ENCODE measurements around the gene PAFAH2.

The PAFAH2 gene

GRCh38 chr1:26031196-26031595 is 33.3 kb upstream of the PAFAH2 start:
- no peak for DNase-seq (ENCODE audit: low read depth in 3 of 3)

- no peak for DNase-seq (ENCODE audit: low read depth in 3 of 3)
Observed at GRCh38 chr1:26029864-26030481, 32.1 kb upstream of the PAFAH2 start.

DNA sequence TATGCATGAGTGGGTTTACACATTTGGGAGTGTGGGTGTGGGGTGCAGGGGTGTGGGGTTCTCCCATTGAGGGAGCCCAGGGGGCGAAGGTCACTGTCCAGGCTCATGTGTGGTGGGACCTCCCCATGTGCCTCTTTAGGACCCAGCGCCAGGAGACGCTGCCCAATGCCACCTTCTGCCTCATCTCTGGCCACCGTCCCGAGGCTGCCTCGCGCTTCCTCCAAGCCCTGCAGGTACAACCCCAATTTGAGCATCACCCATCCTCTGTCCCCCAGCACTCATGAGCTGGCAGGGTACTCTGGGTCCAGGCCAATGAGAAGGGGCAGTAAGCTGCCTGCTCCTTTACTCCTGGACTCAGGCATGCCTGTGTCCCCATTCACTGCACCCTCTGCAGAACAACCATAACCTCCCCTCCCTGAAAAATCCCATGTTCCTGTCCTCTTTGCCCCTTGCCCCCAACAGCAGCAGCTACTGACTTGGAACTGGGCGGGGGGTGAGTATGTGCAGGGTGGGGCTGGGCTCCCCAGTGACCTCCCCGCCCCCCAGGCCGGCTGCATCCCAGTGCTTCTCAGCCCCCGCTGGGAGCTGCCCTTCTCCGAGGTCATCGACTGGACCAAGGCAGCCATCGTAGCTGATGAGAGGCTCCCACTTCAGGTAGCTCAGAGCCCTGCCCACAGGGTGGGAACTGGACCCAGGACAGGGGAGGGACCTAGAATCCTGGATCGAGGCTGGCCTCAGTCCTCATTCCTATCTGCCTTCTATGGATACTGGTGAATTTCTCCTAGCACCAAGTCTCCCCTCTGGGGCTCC is 31.4 kb upstream of the PAFAH2 start:
- no peak for DNase-seq (ENCODE audit: low read depth in 3 of 3)

- DNase-seq (ENCODE audit: low read depth in 3 of 3): no peak
Observed at GRCh38 chr1:26028490-26028980, 30.7 kb upstream of the PAFAH2 start.

DNA sequence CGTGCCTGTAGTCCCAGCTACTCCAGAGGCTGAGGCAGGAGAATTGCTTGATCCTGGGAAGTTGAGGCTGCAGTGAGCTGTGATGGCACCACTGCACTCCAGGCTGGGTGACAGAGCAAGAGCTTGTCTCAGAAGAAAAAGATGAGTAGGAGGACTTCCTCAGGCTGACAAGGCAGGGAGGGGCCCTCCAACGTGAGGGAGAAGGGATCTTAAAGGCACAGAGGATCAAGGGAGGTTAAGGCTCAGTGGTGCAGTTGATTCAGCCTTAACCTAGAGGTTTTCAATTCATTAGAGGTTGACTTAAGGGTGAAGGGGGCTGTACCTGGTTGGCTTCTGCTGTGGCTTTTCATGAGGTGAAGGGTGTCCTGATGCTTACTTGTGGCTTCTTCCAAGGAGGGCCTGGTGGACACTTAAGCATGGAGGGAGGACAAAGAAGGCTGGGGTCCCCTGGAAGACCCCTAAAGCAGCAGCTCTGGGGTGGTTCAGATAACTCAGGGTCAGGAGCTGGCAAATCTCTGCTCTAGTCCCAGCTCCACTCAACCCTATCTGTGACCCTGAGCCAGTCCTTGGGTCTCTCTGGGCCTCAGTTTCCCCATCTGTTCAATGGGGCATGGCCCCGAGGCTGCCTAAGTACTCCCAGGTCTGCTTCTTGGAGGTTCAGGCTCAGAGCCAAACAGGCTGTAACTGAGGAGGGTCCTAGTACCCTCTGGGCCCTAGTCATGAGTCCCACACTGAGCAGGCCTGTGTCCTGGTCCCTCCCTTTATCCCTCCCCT is 30.0 kb upstream of the PAFAH2 start:
- DNase-seq (ENCODE audit: low read depth in 3 of 3): no peak

DNA sequence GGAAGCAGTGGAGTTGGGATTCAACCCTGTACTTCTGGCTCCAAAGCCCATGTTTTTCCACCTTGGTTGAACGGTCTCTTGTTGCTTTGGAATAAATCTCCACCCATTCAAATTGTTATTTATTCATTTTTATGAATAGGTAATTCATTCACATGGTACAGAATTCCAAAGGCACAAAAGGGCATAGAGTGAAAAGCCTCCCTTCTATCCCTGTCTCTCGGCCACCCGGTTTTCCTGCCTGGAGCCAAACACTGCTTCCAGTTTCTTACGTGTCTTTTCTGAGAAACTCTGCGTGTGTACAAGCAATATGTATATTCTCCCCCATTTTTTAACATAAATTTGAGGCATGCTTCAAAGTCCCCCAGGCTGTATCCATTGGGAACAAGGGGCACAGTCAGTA is 27.7 kb upstream of the PAFAH2 start:
- no peak for DNase-seq (ENCODE audit: low read depth in 3 of 3)

DNA sequence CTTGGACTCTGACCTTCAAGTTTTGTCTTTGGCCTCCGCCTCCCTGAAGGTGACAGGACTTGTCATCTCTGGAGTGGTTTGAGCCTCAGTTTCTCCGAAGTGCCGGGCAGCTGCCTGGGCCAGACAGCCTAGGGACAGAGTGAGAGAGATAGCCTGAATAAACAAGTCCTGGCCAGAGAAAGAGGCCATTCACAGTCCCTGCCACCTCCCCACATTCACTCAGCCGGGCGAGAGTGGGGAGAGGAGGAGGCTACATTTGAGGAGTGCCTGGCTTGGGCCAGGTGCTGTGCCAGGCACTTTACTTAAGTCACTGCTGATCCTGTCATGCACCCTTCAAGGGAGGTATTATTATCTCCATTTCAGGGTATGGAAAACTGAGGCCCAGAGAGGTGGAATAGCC is 27.2 kb upstream of the PAFAH2 start:
- DNase-seq (ENCODE audit: low read depth in 3 of 3): no peak

DNA sequence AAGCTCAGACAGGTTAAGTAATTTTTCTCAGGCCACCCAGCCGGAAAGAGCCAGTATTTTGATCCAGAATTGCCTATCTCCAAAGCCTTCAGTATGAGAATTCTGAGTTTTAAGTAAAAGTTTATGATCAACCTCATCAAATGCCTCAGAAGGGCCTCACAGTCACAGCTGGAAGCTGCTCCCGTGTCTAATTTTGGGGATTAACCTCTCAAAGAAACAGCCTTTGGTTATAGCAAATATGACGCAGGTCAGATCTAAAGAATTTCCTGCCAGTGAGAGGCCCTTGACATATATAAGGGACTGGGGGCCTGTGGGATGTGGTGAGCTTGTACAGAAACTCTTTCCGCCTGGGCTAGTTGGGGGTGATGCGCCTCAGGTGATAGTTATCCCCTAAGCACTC is 26.0 kb upstream of the PAFAH2 start:
- no peak for DNase-seq (ENCODE audit: low read depth in 3 of 3)

- no peak for DNase-seq (ENCODE audit: low read depth in 3 of 3)
Observed at GRCh38 chr1:26023009-26023408, 25.1 kb upstream of the PAFAH2 start.

GRCh38 chr1:26022404-26022779 is 24.5 kb upstream of the PAFAH2 start:
- DNase-seq (ENCODE audit: low read depth in 3 of 3): no peak

DNA sequence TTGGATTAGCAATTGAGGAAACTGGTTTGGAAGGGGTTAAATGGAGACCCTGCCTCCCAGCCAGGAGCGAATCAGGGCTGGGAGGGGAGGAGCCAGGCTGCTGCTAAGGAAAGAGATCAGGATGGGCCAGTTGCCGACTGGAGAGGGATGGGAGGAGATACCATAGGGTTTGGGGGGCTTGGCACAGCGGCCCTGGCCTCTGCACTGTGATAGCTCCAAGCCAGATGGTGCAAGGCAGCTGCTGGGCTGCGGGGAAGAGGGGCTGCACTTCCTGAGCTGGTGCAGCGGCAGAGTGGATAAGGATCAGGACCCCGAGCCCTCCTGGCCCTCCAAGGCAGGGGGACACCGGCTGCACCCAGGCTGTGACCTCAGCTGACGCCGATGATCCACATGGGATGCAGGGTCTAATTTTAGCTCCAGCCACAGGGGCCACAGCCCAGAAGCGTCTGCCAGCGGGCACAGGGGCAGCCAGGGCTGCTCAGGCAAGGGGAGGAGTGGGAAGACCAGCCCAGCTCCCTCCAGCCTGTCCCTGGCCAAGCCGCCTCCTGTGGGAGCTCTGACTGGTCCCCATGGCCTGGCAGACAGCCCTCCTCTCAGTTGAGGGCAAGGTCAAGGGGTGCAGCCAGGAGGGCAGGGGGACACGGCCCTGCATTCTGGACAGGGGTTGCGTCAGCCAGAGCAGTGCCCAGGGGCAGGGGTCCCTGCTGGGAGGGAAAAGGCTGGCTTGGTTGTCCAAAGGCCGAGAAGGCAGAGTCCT is 24.0 kb upstream of the PAFAH2 start, which contains the start of gene EXTL1:
Gene EXTL1 (plus strand): TSS at position 129 of the 757 bp plus-strand sequence. CDS start 872 bp downstream, outside the sequence.
- DNase-seq (ENCODE audit: low read depth in 3 of 3): no peak

DNA sequence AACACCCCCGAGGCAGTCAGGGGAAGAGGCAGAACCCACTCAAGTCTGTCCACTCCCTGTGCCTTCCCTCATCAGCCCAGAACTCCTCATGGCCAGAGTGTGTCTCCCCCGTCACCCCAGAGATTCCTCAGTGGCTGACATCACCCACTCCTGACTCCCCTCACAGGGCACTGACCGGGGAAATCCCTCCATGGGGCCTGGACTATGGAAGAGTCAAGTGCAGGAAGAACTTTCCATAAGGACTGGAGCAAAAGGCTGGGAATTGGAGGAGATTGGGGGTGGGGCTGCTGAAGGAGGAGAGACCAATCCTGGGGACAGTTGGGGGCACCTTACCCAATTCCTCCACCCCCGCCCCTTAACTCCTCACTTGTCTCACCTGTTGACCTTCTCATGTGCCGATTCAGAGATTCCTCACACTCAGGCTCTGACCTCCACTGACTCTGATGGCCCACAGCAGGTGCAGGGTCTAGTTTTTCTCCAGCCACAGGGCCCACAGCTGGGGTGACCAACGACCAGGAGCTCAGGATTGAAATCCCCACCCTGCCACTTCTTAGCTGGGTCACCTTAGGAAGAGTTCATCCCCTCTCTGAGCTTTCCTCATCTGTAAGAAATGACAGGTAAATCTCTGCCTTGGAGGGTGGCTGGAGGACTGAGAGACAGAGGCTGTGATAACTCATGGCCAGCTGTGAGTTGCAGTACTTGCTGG is 23.2 kb upstream of the PAFAH2 start:
- no peak for DNase-seq (ENCODE audit: low read depth in 3 of 3)

DNA sequence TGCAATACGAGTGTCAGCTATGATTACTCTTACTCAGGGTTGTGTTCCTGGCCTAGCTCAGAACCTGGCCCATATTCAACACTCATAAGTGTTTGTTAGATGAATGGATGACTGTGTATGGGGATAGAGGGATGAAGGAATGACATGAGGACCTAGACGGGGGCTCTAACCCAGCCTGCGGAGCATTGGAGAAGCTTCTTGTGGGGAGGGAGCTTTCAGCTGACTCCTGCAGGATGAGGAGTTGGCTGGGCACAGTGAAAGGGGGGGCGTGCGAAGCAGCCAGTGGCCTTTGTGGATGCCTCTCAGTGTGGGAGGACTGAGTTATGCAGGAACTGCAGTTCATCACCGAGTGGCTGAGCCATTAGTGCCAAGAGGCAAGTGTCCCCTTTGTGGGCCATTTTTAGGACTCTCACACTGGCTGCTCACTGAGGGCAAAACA is 22.5 kb upstream of the PAFAH2 start:
- DNase-seq (ENCODE audit: low read depth in 3 of 3): no peak

DNA sequence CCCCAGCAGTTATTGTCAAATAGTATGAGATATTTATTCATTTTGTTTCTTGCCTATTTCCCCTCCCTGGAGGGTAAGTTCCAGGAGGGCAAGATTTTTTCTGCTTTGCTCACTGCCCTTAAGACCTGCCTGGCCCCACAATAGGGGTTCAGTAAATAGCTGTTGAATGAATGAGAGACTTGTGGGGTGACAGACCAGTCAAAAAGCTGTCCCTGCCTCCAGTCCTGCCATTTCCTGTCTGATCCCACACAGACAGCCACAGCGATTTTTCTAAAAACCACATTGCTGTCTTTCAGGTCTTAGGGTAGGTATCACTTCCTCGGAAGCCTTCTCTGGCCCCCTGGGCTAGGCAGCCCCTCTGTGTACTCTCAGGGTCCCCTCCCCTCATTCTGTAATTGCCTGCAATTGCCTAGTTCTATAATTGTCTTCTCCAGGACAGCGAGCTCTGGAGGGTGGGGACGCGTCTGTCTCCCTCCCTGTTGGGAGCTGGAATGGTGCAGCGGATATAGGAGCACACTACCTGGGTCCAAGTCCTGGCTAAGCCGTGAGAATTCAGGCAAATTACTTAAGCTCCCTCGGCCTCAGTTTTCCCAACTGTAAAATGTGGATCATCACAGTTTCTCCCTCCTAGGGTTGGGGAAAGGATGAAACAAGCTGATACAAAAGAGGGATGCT is 21.9 kb upstream of the PAFAH2 start:
- no peak for DNase-seq (ENCODE audit: low read depth in 3 of 3)

DNA sequence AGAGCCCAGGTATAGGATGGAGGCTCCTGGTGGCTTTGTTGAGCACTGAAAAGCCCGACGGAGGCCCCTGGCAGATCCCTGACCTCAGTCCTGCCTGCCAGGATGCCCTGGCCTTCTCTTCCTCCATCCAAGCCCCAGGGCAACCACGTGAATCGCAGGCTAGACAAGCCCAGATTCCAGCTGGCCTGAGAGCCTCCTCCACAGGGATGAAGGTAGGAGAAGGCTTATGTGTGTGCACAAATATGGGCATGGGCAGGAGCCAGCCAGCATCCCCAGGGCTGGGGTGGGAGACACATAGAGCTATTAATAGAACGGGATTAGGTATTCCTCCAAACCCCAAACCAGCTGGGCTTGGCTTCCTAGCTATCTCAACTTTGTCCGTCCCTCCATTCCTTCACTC is 19.7 kb upstream of the PAFAH2 start:
- DNase-seq (ENCODE audit: low read depth in 3 of 3): no peak

GRCh38 chr1:26016953-26017545 is 19.2 kb upstream of the PAFAH2 start:
- no peak for DNase-seq (ENCODE audit: low read depth in 3 of 3)

DNA sequence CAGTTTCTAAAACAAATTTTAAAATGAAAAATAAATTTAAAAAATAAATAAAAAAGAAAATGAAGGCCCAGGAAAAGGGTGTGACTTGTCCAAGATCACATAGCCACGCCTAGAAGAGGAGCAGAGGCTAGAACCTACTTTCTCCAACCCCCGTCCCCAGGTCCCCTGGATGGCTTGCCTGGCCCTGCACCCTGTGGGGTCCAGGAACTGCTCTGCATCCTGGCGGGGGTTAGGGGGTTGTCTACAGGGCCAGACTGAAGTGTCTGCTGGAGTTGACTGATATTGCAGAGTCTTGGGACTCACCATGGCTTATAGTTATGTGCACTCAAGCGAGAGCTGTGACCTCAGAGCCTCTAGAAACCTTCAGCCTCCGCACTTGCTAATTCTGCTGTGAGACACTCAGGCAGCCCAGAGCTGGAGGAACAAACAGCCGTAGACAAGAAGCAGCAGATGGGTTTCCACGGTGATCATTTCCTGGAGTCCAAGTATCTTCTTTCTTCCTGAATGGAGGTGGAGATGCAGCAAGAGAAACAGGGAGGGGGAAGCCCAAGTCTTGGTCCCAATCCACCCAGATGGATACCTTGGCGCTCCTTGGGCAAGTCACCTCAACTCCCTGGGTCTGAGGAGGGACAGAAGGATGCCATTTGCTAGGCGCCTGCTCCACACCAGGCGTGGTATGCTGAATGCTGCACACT is 18.5 kb upstream of the PAFAH2 start:
- no peak for DNase-seq (ENCODE audit: low read depth in 3 of 3)

- DNase-seq (ENCODE audit: low read depth in 3 of 3): no peak
Observed at GRCh38 chr1:26015358-26015757, 17.5 kb upstream of the PAFAH2 start.

DNA sequence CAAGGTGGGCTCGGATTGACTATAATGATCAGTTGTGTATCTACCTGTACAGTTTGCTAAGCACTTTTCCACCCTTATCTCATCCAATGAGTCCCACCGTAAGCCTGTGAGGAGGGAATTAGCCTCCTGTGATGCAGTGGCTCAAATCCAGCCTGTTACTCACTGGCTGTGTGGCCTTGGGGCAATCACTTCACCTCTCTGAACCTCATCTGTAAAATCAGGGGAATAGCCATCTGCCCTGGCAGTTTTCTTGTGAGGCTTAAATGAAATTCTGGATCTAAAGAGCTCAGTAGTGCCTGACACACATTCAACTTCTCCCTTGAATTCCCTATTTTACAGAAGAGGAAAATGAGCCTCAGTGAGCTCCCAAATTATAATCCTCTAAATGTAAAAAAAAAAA is 16.3 kb upstream of the PAFAH2 start:
- no peak for DNase-seq (ENCODE audit: low read depth in 3 of 3)
